Effector memory CD4-positive, alpha-beta T cell (primary cell): ENCODE data around the gene ODC1.
"Not testable (repeated sequence)": the region's sequence is repeated elsewhere in the genome, so short reads cannot be mapped to it uniquely, and the experiment has no call there.

ENCODE experiments used
- DNase-seq, 3 donors: peaks; one replicate each; pipeline ENCODE4 v3.0.0-alpha.2; 2020
- H3K27ac ChIP-seq: 2 replicates; pipeline ENCODE4 v1.7.0; 2013; ENCODE audit warnings: mild to moderate bottlenecking, low read length, moderate library complexity; ENCODE audit not compliant: insufficient read depth, poor library complexity, severe bottlenecking
- H3K27me3 ChIP-seq: replicated peaks from 2 replicates; pipeline ENCODE4 v1.7.0; 2013; ENCODE audit warnings: mild to moderate bottlenecking, low read length; ENCODE audit not compliant: insufficient read depth, control insufficient read depth, poor library complexity, severe bottlenecking
- H3K36me3 ChIP-seq: 2 replicates; pipeline ENCODE4 v1.7.0; 2013; ENCODE audit warnings: mild to moderate bottlenecking, low read length, moderate library complexity; ENCODE audit not compliant: control insufficient read depth, insufficient read depth
- H3K4me1 ChIP-seq: 2 replicates; pipeline ENCODE4 v1.7.0; 2013; ENCODE audit warnings: low read length, mild to moderate bottlenecking; ENCODE audit not compliant: control insufficient read depth, insufficient read depth, poor library complexity, severe bottlenecking
- H3K4me3 ChIP-seq: 2 replicates; pipeline ENCODE4 v1.7.0; 2013; ENCODE audit warnings: low read length, low read depth, mild to moderate bottlenecking; ENCODE audit not compliant: insufficient read depth, poor library complexity, severe bottlenecking
- H3K9me3 ChIP-seq: 2 replicates; pipeline ENCODE4 v1.7.0; 2013; ENCODE audit warnings: mild to moderate bottlenecking, low read length, moderate library complexity; ENCODE audit not compliant: control insufficient read depth

The ODC1 gene

GRCh38 chr2:10444463-10444862 lies 3.7 kb downstream of the ODC1 start:
- no peaks in the 10 kb centered on the region for H3K9me3 ChIP-seq
- H3K36me3 ChIP-seq: peaks cover 56% of the 10 kb centered on the region
- DNase-seq: no peak
- H3K4me1 ChIP-seq: peaks cover 23% of the 10 kb centered on the region
- H3K27ac ChIP-seq: no peak overlapping the region
- no peak overlapping the region for H3K4me3 ChIP-seq
- no peaks in the 10 kb centered on the region for H3K27me3 ChIP-seq

GRCh38 chr2:10442469-10443126 lies 5.5 kb downstream of the ODC1 start:
- Histone ChIP-seq H3K36me3 (peaks cover 58% of the 10 kb centered on the region), H3K4me1 (peaks cover 14% of the 10 kb centered on the region)
- H3K27ac ChIP-seq, DNase-seq, H3K9me3 ChIP-seq, H3K4me3 ChIP-seq, H3K27me3 ChIP-seq: not testable (repeated sequence)

- no peak for DNase-seq
- H3K4me3 ChIP-seq: no peak overlapping the region
- H3K27me3 ChIP-seq: no peaks in the 10 kb centered on the region
- no peaks in the 10 kb centered on the region for H3K9me3 ChIP-seq
- H3K36me3 ChIP-seq: peaks cover 58% of the 10 kb centered on the region
- peaks cover 7% of the 10 kb centered on the region for H3K4me1 ChIP-seq
- no peak overlapping the region for H3K27ac ChIP-seq
These were observed 6.2 kb downstream of the ODC1 start for GRCh38 chr2:10441948-10442347.

- no peak overlapping the region for H3K4me3 ChIP-seq
- H3K27me3 ChIP-seq: no peaks in the 10 kb centered on the region
- H3K4me1 ChIP-seq: no peaks in the 10 kb centered on the region
- DNase-seq: no peak
- H3K27ac ChIP-seq: no peak overlapping the region
- H3K9me3 ChIP-seq: no peaks in the 10 kb centered on the region
- peaks cover 58% of the 10 kb centered on the region for H3K36me3 ChIP-seq
These were observed 7.4 kb downstream of the ODC1 start for GRCh38 chr2:10440736-10441135.

- Histone ChIP-seq H3K9me3 (no peaks in the 10 kb centered on the region), H3K36me3 (peaks cover 56% of the 10 kb centered on the region), H3K27me3 (no peaks in the 10 kb centered on the region), H3K4me3 (no peak overlapping the region), H3K27ac (no peak overlapping the region), H3K4me1 (no peaks in the 10 kb centered on the region)
- no peak for DNase-seq
These were observed 8.2 kb downstream of the ODC1 start for GRCh38 chr2:10439971-10440370.

- Histone ChIP-seq H3K4me3 (no peak overlapping the region), H3K27me3 (no peaks in the 10 kb centered on the region), H3K4me1 (peaks cover 3% of the 10 kb centered on the region), H3K27ac (no peak overlapping the region), H3K36me3 (peaks cover 50% of the 10 kb centered on the region), H3K9me3 (no peaks in the 10 kb centered on the region)
- DNase-seq: no peak
These were observed 8.8 kb downstream of the ODC1 start for GRCh38 chr2:10439185-10439879.

- Histone ChIP-seq H3K36me3 (peaks cover 43% of the 10 kb centered on the region), H3K27me3 (no peaks in the 10 kb centered on the region), H3K4me3 (no peak overlapping the region), H3K27ac (no peak overlapping the region), H3K9me3 (no peaks in the 10 kb centered on the region), H3K4me1 (peaks cover 3% of the 10 kb centered on the region)
- no peak for DNase-seq
These were observed 9.4 kb downstream of the ODC1 start for GRCh38 chr2:10438688-10439087.

GRCh38 chr2:10437806-10438205 lies 10.3 kb downstream of the ODC1 start:
- H3K27ac ChIP-seq: no peak overlapping the region

GRCh38 chr2:10436583-10437110 lies 11.5 kb downstream of the ODC1 start:
- H3K4me1 ChIP-seq: peaks cover 13% of the 10 kb centered on the region

More at GRCh38 chr2:10437806-10438205, 10.3 kb downstream of the ODC1 start:
- Histone ChIP-seq H3K4me3 (no peak overlapping the region), H3K36me3 (peaks cover 35% of the 10 kb centered on the region), H3K4me1 (peaks cover 3% of the 10 kb centered on the region), H3K27me3 (no peaks in the 10 kb centered on the region), H3K9me3 (no peaks in the 10 kb centered on the region)
- DNase-seq: no peak

GRCh38 chr2:10435820-10436204 lies 12.3 kb downstream of the ODC1 start:
- DNase-seq: no peak
- H3K4me3 ChIP-seq: no peak overlapping the region
- H3K9me3 ChIP-seq: no peaks in the 10 kb centered on the region
- H3K27ac ChIP-seq: no peak overlapping the region
- peaks cover 16% of the 10 kb centered on the region for H3K36me3 ChIP-seq
- H3K27me3 ChIP-seq: no peaks in the 10 kb centered on the region
- peaks cover 13% of the 10 kb centered on the region for H3K4me1 ChIP-seq

More at GRCh38 chr2:10436583-10437110, 11.5 kb downstream of the ODC1 start:
- Histone ChIP-seq H3K36me3 (peaks cover 23% of the 10 kb centered on the region), H3K27me3 (no peaks in the 10 kb centered on the region), H3K9me3 (no peaks in the 10 kb centered on the region), H3K4me3 (no peak overlapping the region), H3K27ac (no peak overlapping the region)
- no peak for DNase-seq
